GM18951 (cell line): ENCODE data around the gene PHYH.

Source experiments
- POLR2A ChIP-seq: IDR thresholded peaks from 4 replicates; pipeline ENCODE4 v1.6.1; 2011; ENCODE audit warnings: mild to moderate bottlenecking; ENCODE audit not compliant: insufficient read length, insufficient read depth; ENCODE audit errors: extremely low read depth
- in situ Hi-C: fragments of 300-500 bp; cut with MboI; formaldehyde crosslinking; loops from one replicate; pipeline ENCODE4 v1.12.0; 2022; ENCODE audit warnings: low sequenced_read_pairs, mixed read lengths, inconsistent platforms; ENCODE audit not compliant: unreplicated experiment

The PHYH gene

DNA sequence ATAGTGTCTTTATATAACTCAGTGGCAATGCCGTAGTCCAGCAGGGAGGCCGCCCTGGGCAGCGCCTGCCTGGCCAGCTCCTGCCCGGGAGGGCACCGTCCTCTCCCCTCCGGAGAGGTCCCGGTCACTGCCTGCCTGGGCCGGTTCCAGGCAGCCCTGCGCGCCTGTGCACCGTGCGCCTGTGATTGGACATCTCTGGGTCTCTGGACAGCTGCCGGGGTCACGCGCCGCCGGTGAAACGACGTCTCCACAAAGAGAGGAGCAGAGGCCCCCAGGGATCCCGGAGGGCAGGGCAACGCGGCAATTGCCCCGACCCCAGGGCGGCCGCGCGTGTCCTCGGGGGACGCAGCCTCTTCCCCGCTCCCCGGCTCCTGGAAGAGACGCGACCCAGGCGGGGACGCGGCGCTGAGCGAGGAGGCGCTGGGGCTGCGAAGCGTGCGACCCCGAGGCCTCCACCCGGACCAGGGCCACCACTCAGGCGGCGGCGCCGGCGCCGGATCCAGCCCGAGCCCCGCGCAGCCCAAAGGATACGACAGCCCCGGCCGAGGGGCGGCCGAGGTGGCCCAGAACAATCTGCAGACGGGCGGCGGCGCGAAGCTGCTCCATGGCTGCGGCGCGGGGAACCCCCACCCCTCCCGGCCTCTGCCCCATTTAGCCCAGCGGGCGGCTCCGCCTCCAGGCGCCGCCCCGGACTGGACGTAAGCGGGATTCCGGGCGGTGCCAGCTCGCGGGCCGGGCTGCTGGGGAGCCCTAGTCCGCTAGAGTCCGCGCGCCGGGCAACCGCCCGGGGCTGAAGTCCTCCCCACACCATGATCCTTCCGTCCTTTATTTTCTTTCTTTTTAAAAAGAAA lies at the start of gene PHYH:
PHYH (minus strand) TSS at position 628 of the 851 bp plus-strand sequence; CDS start at position 606, 22 bp downstream.
- in situ Hi-C loops, result no loop called here
- TF ChIP-seq POLR2A, result peak; percentile 76

DNA sequence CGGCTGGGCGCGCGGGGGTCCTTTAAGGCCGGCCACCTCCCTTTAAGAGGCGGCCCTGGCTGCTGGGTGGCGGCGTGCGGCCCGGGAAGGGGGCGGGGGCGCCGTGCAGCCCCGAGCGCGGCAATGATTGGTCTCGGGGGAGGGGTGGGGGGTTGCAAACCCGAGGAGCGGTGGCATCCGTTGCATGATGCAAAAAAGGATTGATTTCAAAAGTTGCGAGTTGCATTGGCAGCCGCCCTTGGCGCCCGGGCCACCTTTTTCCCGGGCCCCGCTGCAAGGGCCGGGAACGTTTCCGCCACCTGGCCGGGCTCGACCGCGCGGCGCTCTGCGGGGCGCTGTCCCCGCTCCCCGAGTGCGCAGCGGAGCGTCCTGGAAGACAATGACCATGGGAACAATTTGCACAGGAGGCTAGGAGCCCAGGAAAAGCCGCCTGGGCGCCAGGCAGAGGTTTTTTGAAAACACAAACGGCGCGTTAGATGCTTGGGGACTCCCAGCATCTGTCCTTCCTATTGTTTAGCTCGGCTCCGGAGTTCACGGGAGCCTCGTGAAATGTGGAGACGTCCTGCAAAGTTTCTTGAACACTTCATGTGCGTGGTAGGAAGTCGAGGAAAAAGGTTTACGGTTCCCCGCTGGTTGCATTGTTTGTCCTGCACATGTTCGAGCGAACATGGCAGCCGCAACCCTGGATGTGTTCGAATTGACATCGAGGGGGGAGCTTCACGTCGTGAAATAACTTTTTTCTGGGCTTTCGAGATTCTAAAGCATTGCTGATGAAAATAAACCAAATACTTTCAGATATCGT lies 48.6 kb upstream of the PHYH start, which contains the start of gene SEPHS1:
SEPHS1 (minus strand) TSS at position 78 of the 802 bp plus-strand sequence. CDS start 3,343 bp downstream, outside the sequence.
- in situ Hi-C loops, result no loop called here
- TF ChIP-seq POLR2A, result peak; percentile 57

DNA sequence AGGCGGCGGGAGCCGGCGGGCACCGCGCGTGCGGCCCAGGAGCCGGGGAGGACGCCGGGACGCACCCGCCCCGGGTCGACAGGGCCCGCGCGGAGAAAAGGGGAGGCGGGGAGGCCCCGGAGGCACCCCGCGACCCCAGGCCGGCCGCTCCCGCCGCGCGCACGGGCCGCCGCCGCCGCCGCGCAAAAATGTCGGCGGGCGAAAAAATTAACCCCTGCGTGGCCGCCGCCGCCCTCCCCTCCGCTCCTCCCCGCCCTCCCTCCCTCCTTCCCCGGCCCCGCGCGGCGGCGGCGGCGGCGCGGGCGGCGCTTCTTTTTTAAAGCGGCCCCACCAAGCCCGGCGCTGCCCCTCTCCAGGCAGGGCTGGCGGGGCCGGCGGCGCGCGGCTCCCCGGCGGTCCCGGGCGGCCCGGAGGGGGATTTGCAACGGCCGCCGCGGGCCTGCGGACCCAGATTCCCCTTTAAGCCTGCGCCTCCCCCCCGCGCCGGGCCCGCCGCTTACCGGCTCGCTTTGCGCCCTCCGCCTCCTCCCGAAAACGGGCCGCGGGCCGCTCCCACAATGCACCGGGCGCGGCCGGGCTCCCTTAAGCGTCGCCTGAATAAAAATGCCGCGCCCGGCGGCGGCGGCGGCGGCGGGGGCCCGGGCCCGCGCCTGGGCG lies 47.8 kb upstream of the PHYH start:
- in situ Hi-C loops, result no loop called here
- TF ChIP-seq POLR2A, result peak; percentile 57

DNA sequence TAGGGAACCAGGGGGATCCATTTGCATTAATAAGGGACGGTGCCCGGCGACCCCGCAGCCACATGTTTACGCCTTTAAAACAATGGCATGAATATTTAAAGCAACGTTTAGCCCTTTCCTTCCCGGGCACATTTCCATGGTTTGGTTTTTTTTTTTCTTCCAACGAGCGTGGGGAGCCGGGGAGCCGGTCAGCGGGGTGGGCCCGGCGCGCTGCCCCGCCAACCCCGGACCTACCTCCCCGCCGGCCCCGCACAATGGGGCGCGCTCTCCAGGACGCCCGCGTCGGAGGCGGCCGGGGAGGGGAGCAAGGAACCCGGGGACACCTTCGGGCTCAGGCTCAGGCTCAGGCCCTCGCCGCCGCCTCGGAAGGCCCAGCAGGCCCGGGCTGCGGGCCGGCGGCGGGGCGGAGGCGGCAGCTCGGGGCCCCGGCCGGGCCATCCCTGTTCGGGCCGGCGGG lies 47.2 kb upstream of the PHYH start:
- no peak for TF ChIP-seq POLR2A
- in situ Hi-C loops, result no loop called here

DNA sequence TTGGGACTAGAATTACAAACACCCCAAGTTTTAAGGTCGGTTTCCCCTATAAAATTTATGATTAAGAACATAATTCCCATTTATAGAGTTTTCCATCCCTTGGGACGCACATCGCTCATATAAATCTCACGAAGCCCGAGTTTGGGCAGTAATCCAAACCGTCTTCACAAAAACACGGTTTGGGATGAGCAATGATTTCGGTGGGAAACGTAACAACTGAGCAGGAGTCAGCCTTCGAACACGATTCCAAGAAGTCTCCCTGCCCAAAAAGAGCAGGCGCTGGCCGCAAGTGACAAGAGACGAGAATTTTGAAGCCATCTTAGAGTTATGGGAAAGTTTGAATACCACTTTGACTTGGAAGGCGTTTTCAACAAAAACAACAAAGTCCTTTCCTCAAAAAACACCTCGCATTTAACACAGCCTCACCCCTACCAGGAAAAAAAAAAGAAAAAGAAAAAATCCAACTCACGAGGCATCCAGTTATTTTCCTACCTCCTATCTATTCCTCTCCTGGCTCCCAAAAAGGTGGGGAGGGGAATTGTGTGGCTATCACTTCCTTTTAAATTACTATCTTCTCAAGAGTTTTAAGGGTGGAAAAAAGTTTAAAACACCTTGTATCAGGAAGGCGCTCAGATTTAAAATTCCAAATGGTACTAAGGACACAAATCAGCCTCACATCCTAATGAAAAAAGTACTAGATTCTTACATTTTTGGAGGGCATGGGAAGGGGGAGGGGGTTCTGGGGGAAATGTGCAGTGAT lies 46.6 kb upstream of the PHYH start:
- in situ Hi-C loops, result no loop called here
- no peak for TF ChIP-seq POLR2A

DNA sequence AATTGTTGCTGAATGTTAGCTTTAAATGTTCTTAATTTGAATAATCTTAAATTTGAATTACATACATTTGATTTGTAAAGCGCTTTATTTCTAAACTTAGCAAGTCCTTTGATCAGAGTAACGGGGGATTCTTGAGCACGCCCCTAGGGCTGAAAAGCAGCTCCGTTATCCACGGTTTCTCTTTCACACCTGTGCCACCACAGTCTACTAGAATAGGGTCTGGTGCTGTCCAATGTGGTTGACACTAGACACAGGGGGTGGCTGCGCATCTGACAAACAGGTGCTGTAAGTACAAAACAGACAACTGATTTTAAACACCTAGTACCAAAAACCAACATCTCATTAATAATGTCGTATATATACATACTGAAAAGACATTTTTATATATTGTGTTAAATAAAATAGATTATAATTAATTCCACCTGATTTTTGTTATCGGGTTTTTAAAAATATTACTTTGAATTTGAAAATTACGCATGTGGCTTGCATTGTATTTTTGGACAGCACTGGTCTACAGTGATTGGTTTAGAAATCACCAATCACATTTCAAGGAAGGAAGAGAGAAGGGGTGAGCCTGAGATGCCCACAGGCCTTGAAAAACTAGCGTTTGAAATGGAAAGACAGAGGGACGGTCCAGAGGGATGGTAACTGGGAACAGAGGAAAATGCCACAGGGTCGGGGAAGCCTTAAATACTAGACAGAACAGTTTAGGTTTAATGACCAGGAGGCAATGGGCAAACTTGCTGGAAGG lies 40.9 kb upstream of the PHYH start:
- in situ Hi-C loops, result no loop called here
- peak; percentile 24 for TF ChIP-seq POLR2A

DNA sequence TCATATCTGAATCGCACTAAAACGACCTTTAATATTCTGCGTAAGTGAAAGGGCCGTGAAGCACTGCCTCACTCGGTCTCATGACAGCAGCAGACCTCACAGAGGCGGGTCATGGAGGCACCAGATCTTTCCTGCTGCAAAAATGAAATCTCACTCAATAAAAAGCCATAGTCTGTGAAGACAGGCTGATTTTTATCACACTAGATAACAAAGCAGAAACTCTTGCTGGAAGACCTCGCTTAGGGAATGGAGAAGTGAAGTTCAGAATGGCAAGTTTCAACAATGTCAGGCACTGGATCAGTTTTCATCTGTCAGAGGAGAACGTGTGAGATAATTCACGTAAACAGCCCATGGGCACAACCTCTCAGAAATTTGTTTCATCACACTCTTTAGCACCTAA lies 40.2 kb upstream of the PHYH start:
- TF ChIP-seq POLR2A, result no peak
- in situ Hi-C loops, result no loop called here

DNA sequence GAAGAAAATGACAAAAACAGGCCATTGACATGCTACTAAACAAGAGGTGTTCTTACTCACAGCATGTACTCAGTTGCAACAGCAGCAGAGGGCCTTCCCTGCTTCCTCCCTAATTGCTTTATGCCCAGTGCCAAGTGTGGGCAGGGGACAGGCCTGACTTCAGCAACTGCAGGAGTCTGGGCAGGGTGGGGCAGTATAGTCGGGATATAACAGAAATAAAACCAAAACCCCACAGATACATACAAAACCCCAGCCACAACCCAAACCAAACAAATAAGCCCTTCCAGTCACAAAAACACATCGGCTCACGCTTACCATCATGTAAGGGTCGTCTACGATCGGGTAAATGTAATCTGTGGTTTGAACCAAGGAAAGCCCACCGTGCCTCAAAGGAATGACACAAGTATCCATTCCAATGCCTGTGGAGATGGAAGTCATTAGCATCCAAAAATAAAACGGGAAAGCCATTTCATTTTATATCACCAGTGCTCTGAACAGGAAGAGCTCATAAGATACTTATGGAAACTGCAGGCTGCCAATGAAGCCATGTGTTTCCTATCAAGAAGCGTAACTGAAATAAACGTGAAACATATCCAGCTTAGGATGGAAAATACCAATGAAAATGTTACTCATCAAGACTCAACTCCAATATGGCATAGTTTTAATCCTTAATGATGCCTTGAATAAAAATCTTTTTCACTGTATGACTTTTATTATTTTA lies 38.7 kb upstream of the PHYH start:
- no peak for TF ChIP-seq POLR2A
- in situ Hi-C loops, result no loop called here

DNA sequence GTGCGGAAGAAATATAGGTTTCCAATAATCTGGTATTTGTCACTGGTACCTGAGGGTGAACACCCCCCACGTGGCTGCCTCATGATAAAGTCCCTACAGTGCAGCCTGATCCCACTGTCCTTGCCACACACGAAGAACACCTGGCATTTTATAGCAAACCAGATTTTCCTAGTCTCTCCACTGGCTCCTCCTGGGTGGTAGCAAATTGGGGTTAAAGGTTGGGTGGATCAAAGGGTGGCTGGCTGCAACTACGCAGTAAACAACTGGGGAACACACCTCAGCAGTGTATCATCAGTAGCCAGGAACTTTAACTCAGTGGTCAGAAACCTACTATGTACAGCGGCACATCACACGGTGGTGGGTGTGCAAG lies 37.9 kb upstream of the PHYH start:
- in situ Hi-C loops, result no loop called here
- TF ChIP-seq POLR2A, result no peak

DNA sequence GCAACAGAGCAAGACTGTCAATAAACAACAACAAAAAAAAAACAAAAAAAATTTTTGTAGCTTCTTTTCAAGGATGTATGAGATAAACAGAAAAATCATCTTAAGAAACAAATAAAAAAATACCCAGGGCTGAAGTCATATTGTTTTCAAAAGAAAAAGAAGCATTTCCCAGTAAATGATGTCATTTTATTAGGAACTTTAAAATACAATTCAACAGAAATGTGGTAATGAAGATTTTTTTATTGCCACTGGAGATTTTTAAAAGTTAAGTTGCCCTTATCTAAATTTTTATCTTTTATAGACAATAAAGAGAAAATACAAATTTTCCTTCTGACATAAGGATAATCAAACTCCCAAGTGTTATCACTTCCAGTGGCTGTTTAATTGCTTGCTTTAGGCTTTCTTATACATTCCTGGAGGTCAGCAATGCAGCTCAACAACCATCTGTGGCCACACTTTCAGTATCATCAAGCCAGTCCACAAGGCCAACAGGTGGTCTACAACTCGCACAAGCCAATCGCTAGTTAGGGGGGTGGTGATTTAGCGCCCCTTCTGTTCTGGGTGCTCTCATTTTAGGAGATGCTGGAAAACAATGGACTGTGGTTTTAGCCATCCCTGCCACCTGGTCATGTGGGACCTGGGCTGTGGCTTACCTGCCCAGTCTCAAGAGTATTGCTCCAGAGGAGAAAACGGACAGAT lies 37.4 kb upstream of the PHYH start:
- TF ChIP-seq POLR2A, result no peak
- in situ Hi-C loops, result no loop called here

DNA sequence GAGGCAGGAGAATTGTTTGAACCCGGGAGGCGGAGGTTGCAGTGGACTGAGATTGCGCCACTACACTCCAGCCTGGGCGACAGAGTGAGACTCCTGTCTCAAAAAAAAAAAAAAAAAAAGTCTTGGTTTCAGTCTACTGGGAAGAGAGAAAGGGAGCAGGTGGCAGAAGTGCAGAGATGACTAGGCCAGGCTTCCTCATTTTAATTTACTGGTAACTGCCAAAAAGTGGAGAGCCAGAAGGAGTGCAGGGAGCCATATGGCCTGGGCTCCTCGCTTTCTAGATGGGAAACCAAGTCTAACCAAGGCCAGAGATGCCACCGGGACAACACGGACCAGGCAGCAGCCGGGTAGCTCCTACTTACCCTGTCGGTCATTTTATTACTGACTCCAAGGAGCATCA lies 36.0 kb upstream of the PHYH start:
- no peak for TF ChIP-seq POLR2A
- in situ Hi-C loops, result no loop called here
